Stimulated activated CD8-positive, alpha-beta memory T cell treated with anti-CD3 and anti-CD28 coated beads, Interleukin-7, amount 100 ng/mL, for 24 hours (primary cell): ENCODE data around the gene DYNLT4.
"Not testable (repeated sequence)": the region's sequence is repeated elsewhere in the genome, so short reads cannot be mapped to it uniquely, and the experiment has no call there.

Experiments used
- DNase-seq: peaks from one replicate; pipeline ENCODE4 v3.0.0-alpha.2; 2020; ENCODE audit warnings: low read depth

Gene DYNLT4

GRCh38 chr1:44788120-44788860, 18.9 kb downstream of the DYNLT4 start, which contains the start of gene BEST4:
Gene BEST4 (minus strand): TSS chr1:44788170. CDS start chr1:44787705, 465 bp downstream.
- DNase-seq = no peak

- no peak for DNase-seq
Measured at GRCh38 chr1:44787506-44787905, 19.6 kb downstream of the DYNLT4 start.

DNA sequence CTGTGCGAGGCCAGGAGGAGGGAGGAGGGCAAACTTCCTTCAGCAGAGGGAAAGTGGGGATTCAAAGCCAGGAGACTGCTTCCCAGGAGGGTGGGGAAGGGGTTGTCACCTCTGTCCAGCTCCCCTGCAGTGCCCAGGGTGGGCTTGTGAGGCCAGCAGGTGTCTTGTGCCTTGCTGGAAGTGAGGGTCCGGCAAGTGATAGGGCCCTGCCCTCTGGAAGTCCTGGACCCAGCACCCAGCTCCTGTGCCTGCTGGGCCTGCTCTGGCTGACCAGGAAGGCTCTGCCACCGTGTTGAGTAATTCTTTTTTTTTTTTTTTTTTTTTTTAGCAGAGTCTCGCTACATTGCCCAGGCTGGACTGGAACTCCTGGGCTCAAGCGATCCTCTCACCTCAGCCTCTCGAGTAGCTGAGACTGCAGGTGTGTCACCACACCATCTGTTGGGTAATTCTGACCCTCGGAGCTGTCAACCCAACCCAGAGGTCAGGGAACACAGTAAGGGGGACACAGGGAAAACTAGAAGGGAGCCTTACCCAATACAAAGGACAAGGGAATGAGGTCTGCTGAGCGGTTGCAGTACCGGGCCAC, 20.2 kb downstream of the DYNLT4 start:
- no peak for DNase-seq

DNA sequence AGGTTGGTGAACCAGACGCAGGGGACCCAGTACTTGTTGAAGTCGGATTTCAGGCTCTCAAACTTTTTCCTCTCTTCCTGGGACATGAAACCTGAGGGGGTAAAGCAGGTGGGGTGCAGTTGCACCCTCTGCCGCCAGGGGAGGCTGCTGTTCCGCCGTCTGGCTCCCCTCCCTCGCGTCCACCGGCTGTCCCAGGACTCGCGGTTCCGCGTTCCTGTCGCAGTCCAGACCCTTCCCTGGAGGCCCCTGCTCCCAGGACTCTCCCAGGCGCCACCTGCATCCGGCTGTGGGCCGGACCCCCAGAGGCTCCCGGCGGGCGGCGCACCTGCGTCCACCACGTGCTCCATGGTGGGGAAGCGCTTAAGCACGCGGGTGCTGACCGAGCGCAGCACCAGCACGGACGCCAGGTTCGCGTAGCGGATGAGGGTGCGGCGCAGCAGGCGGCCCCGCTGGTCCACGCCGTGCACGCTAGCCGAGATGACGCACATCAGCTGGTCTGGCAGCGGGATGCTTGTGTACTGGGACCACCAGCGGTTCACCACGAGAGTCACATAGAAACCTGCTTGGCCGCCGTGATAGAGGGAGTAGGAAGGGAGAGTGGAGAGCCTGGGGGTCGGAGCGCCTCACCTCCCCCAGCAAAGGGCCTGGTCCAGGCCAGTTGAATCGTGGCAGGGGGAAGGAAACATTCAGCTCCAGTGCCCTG, 20.9 kb downstream of the DYNLT4 start:
- no peak for DNase-seq

DNA sequence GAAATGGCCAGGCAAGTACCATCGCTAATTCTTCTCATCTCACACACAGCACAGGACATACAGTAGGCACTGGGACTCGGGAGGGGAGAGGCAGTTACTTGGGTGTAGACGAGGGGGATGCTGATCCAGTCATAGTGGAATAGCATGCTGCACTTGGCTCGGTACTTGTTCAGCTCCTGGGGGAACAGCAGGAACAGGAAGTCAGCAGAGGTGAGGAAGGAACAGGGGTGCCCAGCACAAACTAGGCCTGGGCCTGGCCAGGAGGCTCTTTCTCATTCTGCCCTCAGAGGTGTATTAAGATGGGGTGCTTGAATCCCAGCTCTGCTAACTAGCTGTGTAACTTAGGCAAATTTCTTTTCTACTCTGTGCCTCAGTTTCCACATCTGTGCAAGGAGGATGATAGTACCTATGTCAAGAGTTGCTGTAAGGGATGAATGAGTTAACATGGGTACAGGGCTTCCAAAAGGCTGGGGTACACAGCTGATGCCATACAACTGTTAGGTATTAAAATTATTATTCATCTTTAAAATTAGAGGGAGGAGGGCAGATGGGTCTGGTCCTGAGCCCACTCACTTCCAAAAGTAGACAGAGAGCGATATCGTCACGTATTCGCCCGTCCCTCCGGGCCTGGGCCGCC, 21.5 kb downstream of the DYNLT4 start:
- no peak for DNase-seq

- no peak for DNase-seq
Measured at GRCh38 chr1:44785029-44785380, 22.1 kb downstream of the DYNLT4 start.

DNA sequence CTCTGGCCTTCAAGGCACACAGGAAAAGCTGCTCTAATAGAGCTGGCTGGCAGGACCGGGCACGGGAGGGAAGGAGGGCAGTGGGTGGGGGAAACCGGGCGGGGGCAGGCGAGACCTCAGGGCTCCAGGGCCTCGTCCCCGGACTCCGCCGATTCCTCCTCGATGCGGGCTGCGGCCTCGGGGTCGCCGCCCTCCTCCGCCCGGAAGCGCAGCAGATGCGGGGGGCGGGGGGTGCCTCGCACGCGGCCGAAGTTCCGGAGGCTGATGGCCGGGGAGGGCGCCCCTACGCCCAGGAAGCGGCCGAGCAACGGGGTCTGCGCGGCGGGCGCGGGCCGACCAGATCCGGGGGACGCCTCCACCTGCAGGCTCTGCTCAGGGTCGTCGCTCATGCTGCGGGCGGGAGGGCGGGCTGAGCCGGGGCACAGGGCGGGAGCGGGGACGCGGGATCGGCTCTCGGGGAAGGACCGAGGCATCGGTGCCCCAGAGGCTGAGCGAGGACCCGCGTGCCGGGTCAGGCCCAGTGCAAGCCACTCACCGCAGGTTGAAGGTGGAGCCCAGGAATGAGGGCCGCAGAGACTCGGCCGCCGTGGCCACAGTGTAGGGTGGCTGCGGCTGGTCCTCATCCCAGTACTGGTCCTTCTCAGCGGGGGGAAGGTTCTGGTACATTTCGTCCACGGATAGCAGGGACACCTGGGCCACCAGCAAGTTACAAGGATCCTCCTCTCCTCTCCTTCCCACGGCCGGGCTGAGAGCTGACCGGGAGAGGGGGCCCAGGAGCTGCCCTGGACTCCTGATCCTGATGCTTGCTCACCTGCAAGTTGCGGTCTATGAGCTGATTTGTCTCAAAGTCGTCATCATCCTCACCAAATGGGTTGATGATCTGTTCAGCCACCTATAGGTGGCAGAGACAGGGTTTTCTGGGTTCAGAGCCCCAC, 22.8 kb downstream of the DYNLT4 start:
- no peak for DNase-seq

- no peak for DNase-seq
Measured at GRCh38 chr1:44783697-44784093, 23.5 kb downstream of the DYNLT4 start.

- DNase-seq = no peak
Measured at GRCh38 chr1:44780583-44781121, 26.5 kb downstream of the DYNLT4 start.

GRCh38 chr1:44778705-44779576, 28.2 kb downstream of the DYNLT4 start:
- no peak for DNase-seq

GRCh38 chr1:44777969-44778635, 29.0 kb downstream of the DYNLT4 start:
- DNase-seq = no peak

GRCh38 chr1:44777547-44777946, 29.6 kb downstream of the DYNLT4 start:
- no peak for DNase-seq

- no peak for DNase-seq
Measured at GRCh38 chr1:44776730-44777068, 30.5 kb downstream of the DYNLT4 start.

DNA sequence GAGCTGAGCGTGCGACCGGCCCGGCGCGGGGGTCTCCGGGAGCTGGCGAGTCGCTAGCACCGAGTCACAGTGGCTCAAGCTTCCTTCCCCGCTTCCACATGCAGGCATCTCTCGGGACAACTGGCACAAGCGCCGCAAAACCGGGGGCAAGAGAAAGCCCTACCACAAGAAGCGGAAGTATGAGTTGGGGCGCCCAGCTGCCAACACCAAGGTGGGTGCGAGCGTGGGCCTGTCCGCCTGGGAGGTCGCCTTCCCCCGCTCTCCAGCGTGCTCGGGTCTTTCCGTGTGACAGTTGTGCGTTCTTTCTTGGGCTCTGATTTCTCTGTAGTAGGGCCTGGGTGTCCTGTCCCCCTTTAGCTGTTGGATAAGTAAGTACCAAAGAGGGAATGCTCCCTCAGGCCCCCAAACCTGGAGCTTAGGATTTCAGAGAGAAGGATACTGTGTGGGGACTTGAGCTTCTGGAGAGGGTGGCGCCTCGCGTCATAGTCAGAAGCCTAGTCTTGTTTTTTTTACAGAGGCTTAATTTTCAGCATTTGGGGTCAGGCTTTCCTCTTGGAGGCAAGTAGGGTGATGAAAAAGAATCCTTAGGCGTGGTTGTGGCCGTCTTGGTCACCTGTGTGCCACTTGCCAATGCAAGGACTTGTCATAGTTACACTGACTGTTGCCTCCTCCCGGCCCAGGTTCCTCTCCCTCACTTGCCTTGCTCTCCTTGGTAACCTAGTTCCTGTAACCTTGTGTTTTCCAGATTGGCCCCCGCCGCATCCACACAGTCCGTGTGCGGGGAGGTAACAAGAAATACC, 31.0 kb downstream of the DYNLT4 start:
- no peak for DNase-seq

GRCh38 chr1:44775078-44775929, 31.8 kb downstream of the DYNLT4 start, which contains the start of gene RPS8:
Gene RPS8 (plus strand): TSS chr1:44775540. CDS start chr1:44775597, 57 bp downstream.
- DNase-seq = peak; percentile 85

- not testable (repeated sequence) for DNase-seq
Measured at GRCh38 chr1:44766421-44766820, 40.7 kb downstream of the DYNLT4 start.

- no peak for DNase-seq
Measured at GRCh38 chr1:44760876-44761275, 46.3 kb downstream of the DYNLT4 start.

GRCh38 chr1:44759077-44759476, 48.1 kb downstream of the DYNLT4 start:
- no peak for DNase-seq
